Stomach (tissue), 9 donors: ENCODE measurements around the gene OR52E5. TPM values are rescaled to one million over a fixed set of nuclear protein-coding genes. Genes with fewer than 3 reads are reported as not detected.

Experiments
- DNase-seq, 2 donors: peaks; one replicate each; pipeline versions ENCODE4 v3.0.0 to v3.0.0-alpha.2; 2013 to 2019
- H3K27ac ChIP-seq, 5 donors: fragments of 200-600 bp in 4 of 5; sonication (generic) in 4 of 5; one replicate each; pipeline ENCODE4 v1.5.1; 2013 to 2019; ENCODE audit warnings: mild to moderate bottlenecking in 1 of 5, moderate library complexity in 1 of 5
- H3K27me3 ChIP-seq, 3 donors: fragments of 200-600 bp; sonication (generic); one replicate each; pipeline ENCODE4 v1.5.1; 2017 to 2019; ENCODE audit warnings: mixed run types in 1 of 3
- H3K36me3 ChIP-seq, 4 donors: fragments of 200-600 bp; sonication (generic); 1 replicate in 3 of 4; 2 replicates in 1 of 4; pipeline ENCODE4 v1.5.1; 2016 to 2019
- H3K4me1 ChIP-seq, 4 donors: fragments of 200-600 bp; sonication (generic); one replicate each; pipeline ENCODE4 v1.5.1; 2016 to 2019
- H3K4me3 ChIP-seq, 4 donors: fragments of 200-600 bp; sonication (generic) in 3 of 4; one replicate each; pipeline ENCODE4 v1.5.1; 2016 to 2019; ENCODE audit warnings: mild to moderate bottlenecking in 1 of 4
- H3K9me3 ChIP-seq, 4 donors: fragments of 200-600 bp; sonication (generic); one replicate each; pipeline ENCODE4 v1.5.1; 2016 to 2019
- CTCF ChIP-seq, 7 experiments: fragments of 450-650 bp in 4 of 7; fragments of 200-600 bp in 3 of 7; sonication (generic) in 3 of 7; IDR thresholded peaks; one replicate each; pipeline ENCODE4 v1.5.1; 2016 to 2019; ENCODE audit warnings: antibody characterized with exemption in 7 of 7, control low read depth in 2 of 7, mild to moderate bottlenecking in 1 of 7
- EP300 ChIP-seq: sonication (generic); formaldehyde crosslinking; IDR thresholded peaks from one replicate; pipeline ENCODE4 v1.6.1; 2017; ENCODE audit warnings: antibody characterized with exemption
- POLR2A ChIP-seq, 4 donors: fragments of 450-650 bp; IDR thresholded peaks; one replicate each; pipeline ENCODE4 v1.6.1; 2016; ENCODE audit warnings: antibody characterized with exemption in 4 of 4, control low read depth in 2 of 4, mild to moderate bottlenecking in 1 of 4, moderate library complexity in 1 of 4
- POLR2AphosphoS5 ChIP-seq, 3 donors: sonication (generic); formaldehyde crosslinking; IDR thresholded peaks; one replicate each; pipeline ENCODE4 v1.6.1; 2016; ENCODE audit warnings: antibody characterized with exemption in 3 of 3
- WGBS, 5 donors: extraction: QIAGEN DNeasy Blood & Tissue Kit in 3 of 5; methylation state at CpG; one replicate each; pipeline versions ENCODE4 v1.1.5 to v1.1.7; 2013 to 2018; 5-methylcytosine and 5-hydroxymethylcytosine counted together
- intact Hi-C: fragments of 100-400 bp; cut with DNase I; formaldehyde crosslinking; loops from one replicate; pipeline ENCODE4 v1.15.1; 2023; ENCODE audit warnings: low total_unique reads
- polyA plus RNA-seq, 3 donors: library from polyadenylated mRNA; stranded (reverse); fragments of 200-250 nt; gene quantifications; one replicate each; pipeline ENCODE4 v1.2.3, GENCODE V29; 2013
- total RNA-seq, 5 donors: library from RNA; depleted of rRNA; stranded (reverse); fragments of >200 nt; gene quantifications; one replicate each; pipeline versions ENCODE4 v1.1.0 to v1.2.3, GENCODE V29; 2014 to 2016
- donor health status: healthy with polysubstance abuse.
- donor health status: Bipolar disorder and iron deficiency.
- donor health status: healthy.

The OR52E5 gene
- total and polyA plus RNA-seq, 8 donors = not detected

GRCh38 chr11:5923794-5924193, 30.8 kb downstream of the OR52E5 start:
- TF ChIP-seq CTCF (IDR thresholded peaks at IDR 0.05) (no peak), POLR2A (IDR thresholded peaks at IDR 0.05) (no peak), EP300 (no peak), POLR2AphosphoS5 (IDR thresholded peaks at IDR 0.05) (no peak)
- intact Hi-C loops = no loop called here
- no peak for DNase-seq
- Histone ChIP-seq H3K4me1 (no peaks in the 10 kb centered on the region), H3K9me3 (peaks cover 0 to 29% (median 20%) of the 10 kb centered on the region in 4 donors), H3K27ac (no peak overlapping the region), H3K36me3 (no peaks in the 10 kb centered on the region), H3K4me3 (no peak overlapping the region), H3K27me3 (no peaks in the 10 kb centered on the region)

- no peak overlapping the region for H3K4me3 ChIP-seq
- WGBS, 5 donors = 94 to 96% (median 95%) methylated on average over 17 of the region's 17 CpGs
- H3K36me3 ChIP-seq = no peaks in the 10 kb centered on the region
- H3K27me3 ChIP-seq = no peaks in the 10 kb centered on the region
- peaks cover 0 to 53% (median 27%) of the 10 kb centered on the region in 4 donors for H3K9me3 ChIP-seq
- no peak for DNase-seq
- H3K4me1 ChIP-seq = no peaks in the 10 kb centered on the region
- TF ChIP-seq CTCF (IDR thresholded peaks at IDR 0.05) (no peak), POLR2AphosphoS5 (IDR thresholded peaks at IDR 0.05) (no peak), EP300 (no peak), POLR2A (IDR thresholded peaks at IDR 0.05) (no peak)
- no peak overlapping the region for H3K27ac ChIP-seq
- intact Hi-C loops = no loop called here
These were observed 35.3 kb downstream of the OR52E5 start for GRCh38 chr11:5928271-5928670.

GRCh38 chr11:5928811-5929210, 35.8 kb downstream of the OR52E5 start:
- H3K9me3 ChIP-seq = peaks cover 0 to 52% (median 22%) of the 10 kb centered on the region in 4 donors
- no peak for TF ChIP-seq EP300
- no peak for TF ChIP-seq CTCF (IDR thresholded peaks at IDR 0.05)
- no peak for TF ChIP-seq POLR2AphosphoS5 (IDR thresholded peaks at IDR 0.05)
- TF ChIP-seq POLR2A (IDR thresholded peaks at IDR 0.05) = no peak
- no peaks in the 10 kb centered on the region for H3K27me3 ChIP-seq
- H3K4me1 ChIP-seq = no peaks in the 10 kb centered on the region
- no peak overlapping the region for H3K27ac ChIP-seq
- DNase-seq = no peak
- no peaks in the 10 kb centered on the region for H3K36me3 ChIP-seq
- no peak overlapping the region for H3K4me3 ChIP-seq
- intact Hi-C loops = no loop called here
- 84 to 89% (median 86%) methylated on average over 13 to 15 of the region's 15 CpGs for WGBS, 5 donors

- TF ChIP-seq POLR2AphosphoS5 (IDR thresholded peaks at IDR 0.05) (no peak), EP300 (no peak), CTCF (IDR thresholded peaks at IDR 0.05) (no peak), POLR2A (IDR thresholded peaks at IDR 0.05) (no peak)
- H3K4me3 ChIP-seq = no peak overlapping the region
- no peaks in the 10 kb centered on the region for H3K4me1 ChIP-seq
- intact Hi-C loops = no loop called here
- H3K27ac ChIP-seq = no peak overlapping the region
- no peak for DNase-seq
- no peaks in the 10 kb centered on the region for H3K27me3 ChIP-seq
- peaks cover 0 to 50% (median 20%) of the 10 kb centered on the region in 4 donors for H3K9me3 ChIP-seq
- H3K36me3 ChIP-seq = no peaks in the 10 kb centered on the region
- 86 to 92% (median 90%) methylated on average over 31 of the region's 31 CpGs for WGBS, 5 donors
These were observed 36.8 kb downstream of the OR52E5 start for GRCh38 chr11:5929571-5930368.
